ENCODE results near the gene CERS5.
A peak's percentile ranks its signal among the peaks of the same experiment; 100 is the strongest.

Gene CERS5

GRCh38 chr12:50167049-50167828 lies at the start of gene CERS5:
Gene CERS5 (minus strand): TSS chr12:50167369. CDS start chr12:50167297, 72 bp downstream.
- peak; percentile 100 for DNase-seq

GRCh38 chr12:50215033-50215432 lies 47.9 kb upstream of the CERS5 start:
- no peak for DNase-seq

GRCh38 chr12:50214018-50214417 lies 46.8 kb upstream of the CERS5 start:
- DNase-seq, result no peak

- DNase-seq, result no peak
These were observed 46.3 kb upstream of the CERS5 start for GRCh38 chr12:50213439-50213838.

- DNase-seq, result no peak
These were observed 44.9 kb upstream of the CERS5 start for GRCh38 chr12:50212071-50212467.

GRCh38 chr12:50211392-50212070 lies 44.4 kb upstream of the CERS5 start:
- no peak for DNase-seq

GRCh38 chr12:50207424-50207823 lies 40.3 kb upstream of the CERS5 start:
- no peak for DNase-seq

- DNase-seq, result no peak
These were observed 38.5 kb upstream of the CERS5 start for GRCh38 chr12:50205648-50206047.

GRCh38 chr12:50203691-50204090 lies 36.5 kb upstream of the CERS5 start:
- no peak for DNase-seq

- DNase-seq, result no peak
These were observed 34.9 kb upstream of the CERS5 start for GRCh38 chr12:50201987-50202521.

GRCh38 chr12:50200552-50201273 lies 33.5 kb upstream of the CERS5 start:
- DNase-seq, result peak; percentile 44

GRCh38 chr12:50198829-50199228 lies 31.7 kb upstream of the CERS5 start:
- no peak for DNase-seq

GRCh38 chr12:50197297-50197727 lies 30.1 kb upstream of the CERS5 start:
- no peak for DNase-seq

GRCh38 chr12:50196537-50196936 lies 29.4 kb upstream of the CERS5 start:
- no peak for DNase-seq

- DNase-seq, result peak; percentile 64
These were observed 28.7 kb upstream of the CERS5 start for GRCh38 chr12:50195832-50196231.

- DNase-seq, result no peak
These were observed 25.7 kb upstream of the CERS5 start for GRCh38 chr12:50192908-50193307.

- no peak for DNase-seq
These were observed 25.1 kb upstream of the CERS5 start for GRCh38 chr12:50192236-50192635.

GRCh38 chr12:50190859-50191258 lies 23.7 kb upstream of the CERS5 start:
- no peak for DNase-seq

GRCh38 chr12:50188875-50189575 lies 21.9 kb upstream of the CERS5 start:
- no peak for DNase-seq

- DNase-seq, result no peak
These were observed 21.1 kb upstream of the CERS5 start for GRCh38 chr12:50188241-50188781.

GRCh38 chr12:50187084-50187900 lies 20.1 kb upstream of the CERS5 start:
- DNase-seq, result peak; percentile 38

GRCh38 chr12:50186681-50187080 lies 19.5 kb upstream of the CERS5 start:
- no peak for DNase-seq
